Fibroblast of villous mesenchyme (primary cell): ENCODE measurements around the gene AP3D1. TPM values are rescaled to one million over a fixed set of nuclear protein-coding genes. Genes with fewer than 3 reads are reported as not detected.

Experiments
- DNase-seq: peaks from one replicate; pipeline ENCODE4 v3.0.0-alpha.2; 2010; ENCODE audit warnings: low read depth
- H3K4me3 ChIP-seq: 2 replicates; pipeline ENCODE4 v1.5.1; 2011; ENCODE audit warnings: low read depth, mild to moderate bottlenecking, low read length
- CTCF ChIP-seq: IDR thresholded peaks from 2 replicates; pipeline ENCODE4 v1.5.1; 2012; ENCODE audit warnings: low read depth, mild to moderate bottlenecking, low read length; ENCODE audit not compliant: insufficient read depth
- total RNA-seq: library from RNA; depleted of rRNA; stranded (reverse); fragments of >200 nt; gene quantifications from 2 replicates; pipeline ENCODE4 v1.2.3, GENCODE V29; 2012

AP3D1 gene
- total RNA-seq, 1 donor: 140 TPM

- TF ChIP-seq CTCF: no peak
- no peak overlapping the region for H3K4me3 ChIP-seq
- no peak for DNase-seq
These were observed 87.5 kb downstream of the AP3D1 start for GRCh38 chr19:2063824-2064223.

- no peak for DNase-seq
- TF ChIP-seq CTCF: no peak
- H3K4me3 ChIP-seq: no peak overlapping the region
These were observed 88.6 kb downstream of the AP3D1 start for GRCh38 chr19:2062770-2063169.

- no peak for TF ChIP-seq CTCF
These were observed 89.0 kb downstream of the AP3D1 start for GRCh38 chr19:2062389-2062729.

GRCh38 chr19:2061495-2062388 is 89.6 kb downstream of the AP3D1 start:
- peak; percentile 98 for DNase-seq
- peak overlapping the region; percentile 66 for H3K4me3 ChIP-seq
- TF ChIP-seq CTCF: no peak

More at GRCh38 chr19:2062389-2062729, 89.0 kb downstream of the AP3D1 start:
- DNase-seq: no peak
- H3K4me3 ChIP-seq: peak overlapping the region; percentile 66

- DNase-seq: peak; percentile 87
- TF ChIP-seq CTCF: no peak
- peak overlapping the region; percentile 52 for H3K4me3 ChIP-seq
These were observed 90.4 kb downstream of the AP3D1 start for GRCh38 chr19:2060884-2061494.

- DNase-seq: peak; percentile 88
- H3K4me3 ChIP-seq: peak overlapping the region; percentile 21
- no peak for TF ChIP-seq CTCF
These were observed 91.8 kb downstream of the AP3D1 start for GRCh38 chr19:2059422-2060201.
